Stimulated activated CD4-positive, alpha-beta T cell treated with anti-CD3 and anti-CD28 coated beads, Interleukin-1b, Interleukin-23, amount 100 ng/mL, for 1 hour (primary cell): ENCODE results near the gene TUBB4B.

ENCODE experiments used
- DNase-seq, 2 donors: peaks; one replicate each; pipeline ENCODE4 v3.0.0-alpha.2; 2020; ENCODE audit warnings: low read depth in 2 of 2

The TUBB4B gene

GRCh38 chr9:137212520-137212919 is 28.6 kb upstream of the TUBB4B start:
- no peak for DNase-seq

GRCh38 chr9:137213160-137214060 is 27.7 kb upstream of the TUBB4B start:
- no peak for DNase-seq

- no peak for DNase-seq
These were observed 26.5 kb upstream of the TUBB4B start for GRCh38 chr9:137214620-137215019.

GRCh38 chr9:137215196-137215986 is 25.7 kb upstream of the TUBB4B start:
- no peak for DNase-seq

GRCh38 chr9:137216188-137216965 is 24.7 kb upstream of the TUBB4B start:
- DNase-seq = no peak

GRCh38 chr9:137217276-137218211 is 23.5 kb upstream of the TUBB4B start:
- DNase-seq = no peak

- no peak for DNase-seq
These were observed 22.8 kb upstream of the TUBB4B start for GRCh38 chr9:137218212-137218753.

GRCh38 chr9:137218754-137219271 is 22.3 kb upstream of the TUBB4B start:
- no peak for DNase-seq

- no peak for DNase-seq
These were observed 21.2 kb upstream of the TUBB4B start for GRCh38 chr9:137219757-137220316.

- DNase-seq = no peak
These were observed 20.6 kb upstream of the TUBB4B start for GRCh38 chr9:137220317-137221094.

- DNase-seq = no peak
These were observed 20.0 kb upstream of the TUBB4B start for GRCh38 chr9:137221095-137221505.

- no peak for DNase-seq
These were observed 19.5 kb upstream of the TUBB4B start for GRCh38 chr9:137221506-137222111.

- no peak for DNase-seq
These were observed 18.7 kb upstream of the TUBB4B start, which contains the start of gene RNF208 for GRCh38 chr9:137222190-137223077. Gene RNF208, minus strand, starts transcription at chr9:137222240. Its CDS starts 1,028 bp downstream, at chr9:137221212.

GRCh38 chr9:137223078-137223970 is 17.8 kb upstream of the TUBB4B start:
- peak; percentile 98 to 99 for DNase-seq

GRCh38 chr9:137224830-137225694 is 16.0 kb upstream of the TUBB4B start, which contains the start of gene CYSRT1:
Gene CYSRT1, plus strand, starts transcription at chr9:137225174. Its CDS starts 448 bp downstream, at chr9:137225622.
- DNase-seq = no peak
